ENCODE results near the gene CSNK1D.

DNA sequence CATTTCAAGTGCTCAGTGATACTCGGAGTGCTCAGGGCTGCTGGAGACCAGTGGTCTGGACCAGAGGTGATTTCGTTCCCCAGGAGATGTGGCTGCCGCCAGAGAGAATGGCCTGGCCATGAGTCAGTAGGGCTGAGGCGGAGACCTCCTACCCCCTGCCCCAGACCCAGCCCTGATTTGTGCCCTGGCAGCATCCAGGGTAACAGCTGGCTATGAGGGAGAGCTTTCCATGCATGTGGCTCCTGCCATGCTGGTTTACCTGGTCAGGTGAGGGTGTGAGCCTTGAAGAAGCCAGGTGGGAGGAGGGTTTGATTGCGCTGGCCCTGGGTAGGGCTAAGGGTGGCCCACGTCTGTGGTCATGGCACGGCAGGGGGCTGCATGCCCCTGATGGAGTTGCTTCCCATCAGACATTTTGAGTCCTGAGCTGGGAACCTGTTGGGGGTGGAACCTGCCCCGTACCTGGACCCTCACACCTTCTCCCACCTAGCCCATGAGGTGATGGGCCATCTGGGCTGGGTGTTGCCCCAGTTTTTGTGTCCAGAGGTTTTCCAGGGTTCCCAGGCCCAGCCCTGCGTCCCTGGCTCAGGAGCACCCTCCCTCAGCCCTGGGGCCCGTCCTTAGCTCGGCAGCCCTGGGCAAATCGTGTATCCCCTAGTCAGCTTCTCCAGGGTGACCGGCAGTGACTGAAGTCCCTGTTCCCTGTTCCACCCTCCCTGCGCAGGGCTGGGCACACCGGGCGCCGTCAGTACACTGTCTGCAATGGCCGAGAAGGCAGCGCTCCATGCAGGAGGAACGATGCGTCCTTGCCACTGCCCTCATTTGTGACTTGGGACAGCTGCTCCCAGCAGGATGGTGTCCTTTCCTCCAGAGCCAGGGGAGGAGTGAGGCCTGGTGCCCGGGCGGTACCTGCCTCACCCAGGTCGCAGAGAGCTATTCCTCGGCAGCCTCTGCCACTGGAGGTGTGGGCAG lies 9.0 kb upstream of the CSNK1D start:
- TF ChIP-seq, protein P1, sequence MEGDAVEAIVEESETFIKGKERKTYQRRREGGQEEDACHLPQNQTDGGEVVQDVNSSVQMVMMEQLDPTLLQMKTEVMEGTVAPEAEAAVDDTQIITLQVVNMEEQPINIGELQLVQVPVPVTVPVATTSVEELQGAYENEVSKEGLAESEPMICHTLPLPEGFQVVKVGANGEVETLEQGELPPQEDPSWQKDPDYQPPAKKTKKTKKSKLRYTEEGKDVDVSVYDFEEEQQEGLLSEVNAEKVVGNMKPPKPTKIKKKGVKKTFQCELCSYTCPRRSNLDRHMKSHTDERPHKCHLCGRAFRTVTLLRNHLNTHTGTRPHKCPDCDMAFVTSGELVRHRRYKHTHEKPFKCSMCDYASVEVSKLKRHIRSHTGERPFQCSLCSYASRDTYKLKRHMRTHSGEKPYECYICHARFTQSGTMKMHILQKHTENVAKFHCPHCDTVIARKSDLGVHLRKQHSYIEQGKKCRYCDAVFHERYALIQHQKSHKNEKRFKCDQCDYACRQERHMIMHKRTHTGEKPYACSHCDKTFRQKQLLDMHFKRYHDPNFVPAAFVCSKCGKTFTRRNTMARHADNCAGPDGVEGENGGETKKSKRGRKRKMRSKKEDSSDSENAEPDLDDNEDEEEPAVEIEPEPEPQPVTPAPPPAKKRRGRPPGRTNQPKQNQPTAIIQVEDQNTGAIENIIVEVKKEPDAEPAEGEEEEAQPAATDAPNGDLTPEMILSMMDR (IDR thresholded peaks at IDR 0.05): no peak
- no peak for TF ChIP-seq POLR2AphosphoS5 (IDR thresholded peaks at IDR 0.05)
- no peak for TF ChIP-seq EP300 (IDR thresholded peaks at IDR 0.05)

All from suprapubic skin (tissue), 4 donors.